ENCODE data around the gene RARG. TPM values are rescaled to one million over a fixed set of nuclear protein-coding genes. Genes with fewer than 3 reads are reported as not detected.

RARG gene
- total RNA-seq, 1 experiment from 2014 or later: 77.2 TPM

GRCh38 chr12:53252349-53252916 is 20.4 kb upstream of the RARG start:
- ATAC-seq: peak; percentile 3; the same call in 1 of the 2 replicates
- Mint-ChIP-seq H3K4me3 (peak overlapping the region; percentile 93), H3K4me1 (peaks cover 20% of the 10 kb centered on the region), H3K27ac (no peak overlapping the region), H3K27me3 (ENCODE audit: low read depth) (no peaks in the 10 kb centered on the region), H3K9me3 (no peaks in the 10 kb centered on the region), H3K36me3 (peaks cover 4% of the 10 kb centered on the region; the same call in 1 of the 2 replicates)
- DNase-seq (ENCODE audit: low spot score): no peak
- ChIA-PET CTCF (interaction anchor here (0.6 to 12.6 kb wide), 8 partner anchors 11 to 69 kb away, joined by 3 to 188 read pairs (median 7); partner anchors contain the start of genes AAAS and ESPL1), POLR2A (interaction anchor here (1.2 kb wide), 1 partner anchor 39 kb away, joined by 3 read pairs; no protein-coding TSS in a partner anchor)
- no peak for TF ChIP-seq ZNF416 (CRISPR knock-in tag; IDR thresholded peaks at IDR 0.05)
- TF ChIP-seq E2F1 (CRISPR knock-in tag; IDR thresholded peaks at IDR 0.05): 0 out of 2 replicates have a peak, but pooled peaks have one; percentile 8
- no peak for TF ChIP-seq JAZF1 (CRISPR knock-in tag; IDR thresholded peaks at IDR 0.05)

- ChIA-PET CTCF (interaction anchor here (0.6 to 12.6 kb wide), 21 partner anchors 9 to 1276 kb away, joined by 3 to 188 read pairs (median 5); partner anchors contain the start of genes AAAS, ESPL1 and PFDN5), POLR2A (interaction anchor here (0.7 to 1.2 kb wide), 8 partner anchors 11 to 71 kb away, joined by 3 to 6 read pairs (median 4); partner anchors contain the start of genes CSAD, ESPL1 and ZNF740)
- Mint-ChIP-seq H3K9me3 (no peaks in the 10 kb centered on the region), H3K36me3 (peaks cover 4% of the 10 kb centered on the region; the same call in 1 of the 2 replicates), H3K27me3 (ENCODE audit: low read depth) (no peaks in the 10 kb centered on the region), H3K4me1 (peaks cover 25% of the 10 kb centered on the region), H3K4me3 (peak overlapping the region; percentile 93), H3K27ac (peak overlapping the region; percentile 94)
- DNase-seq (ENCODE audit: low spot score) (peak; percentile 86), ATAC-seq (peak; percentile 87)
- TF ChIP-seq ZNF232 (CRISPR knock-in tag; IDR thresholded peaks at IDR 0.05) (no peak), USF2 (CRISPR knock-in tag; IDR thresholded peaks at IDR 0.05) (peak; percentile 95), GABPB1 (CRISPR knock-in tag; IDR thresholded peaks at IDR 0.05) (no peak), USF1 (CRISPR knock-in tag; IDR thresholded peaks at IDR 0.05) (peak; percentile 93), FOXK1 (CRISPR knock-in tag; IDR thresholded peaks at IDR 0.05) (peak; percentile 64; the same call in 1 of the 2 replicates), MAX (CRISPR knock-in tag; IDR thresholded peaks at IDR 0.05) (peak; percentile 60; the same call in 1 of the 2 replicates), E2F5 (CRISPR knock-in tag; IDR thresholded peaks at IDR 0.05) (peak; percentile 71; the same call in 1 of the 2 replicates), CTCF (IDR thresholded peaks at IDR 0.05) (no peak), SMAD3 (CRISPR knock-in tag; IDR thresholded peaks at IDR 0.05; ENCODE audit: borderline replicate concordance) (0 out of 2 replicates have a peak, but pooled peaks have one; percentile 33), CREM (CRISPR knock-in tag; IDR thresholded peaks at IDR 0.05) (0 out of 2 replicates have a peak, but pooled peaks have one; percentile 28), ARID4B (CRISPR knock-in tag; IDR thresholded peaks at IDR 0.05; ENCODE audit: borderline replicate concordance) (peak; percentile 30; the same call in 1 of the 2 replicates), ESRRA (CRISPR knock-in tag; IDR thresholded peaks at IDR 0.05; ENCODE audit: borderline replicate concordance) (peak; percentile 27; the same call in 1 of the 2 replicates), HMGXB4 (CRISPR knock-in tag; IDR thresholded peaks at IDR 0.05) (peak; percentile 75), KAT7 (CRISPR knock-in tag; IDR thresholded peaks at IDR 0.05; ENCODE audit: borderline replicate concordance) (0 out of 2 replicates have a peak, but pooled peaks have one; percentile 12)
Observed at GRCh38 chr12:53251477-53252348, 19.7 kb upstream of the RARG start.
